GM21423 (cell line): ENCODE results near the gene PGP.
"Not testable (repeated sequence)": the region's sequence is repeated elsewhere in the genome, so short reads cannot be mapped to it uniquely, and the experiment has no call there.

Experiments used
- ATAC-seq: cut with Tn5 transposase; IDR thresholded peaks from one replicate; pipeline ENCODE4 v1.9.1; 2021; ENCODE audit warnings: mild to moderate bottlenecking, moderate library complexity; ENCODE audit not compliant: unreplicated experiment

PGP gene, protein sequence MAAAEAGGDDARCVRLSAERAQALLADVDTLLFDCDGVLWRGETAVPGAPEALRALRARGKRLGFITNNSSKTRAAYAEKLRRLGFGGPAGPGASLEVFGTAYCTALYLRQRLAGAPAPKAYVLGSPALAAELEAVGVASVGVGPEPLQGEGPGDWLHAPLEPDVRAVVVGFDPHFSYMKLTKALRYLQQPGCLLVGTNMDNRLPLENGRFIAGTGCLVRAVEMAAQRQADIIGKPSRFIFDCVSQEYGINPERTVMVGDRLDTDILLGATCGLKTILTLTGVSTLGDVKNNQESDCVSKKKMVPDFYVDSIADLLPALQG

DNA sequence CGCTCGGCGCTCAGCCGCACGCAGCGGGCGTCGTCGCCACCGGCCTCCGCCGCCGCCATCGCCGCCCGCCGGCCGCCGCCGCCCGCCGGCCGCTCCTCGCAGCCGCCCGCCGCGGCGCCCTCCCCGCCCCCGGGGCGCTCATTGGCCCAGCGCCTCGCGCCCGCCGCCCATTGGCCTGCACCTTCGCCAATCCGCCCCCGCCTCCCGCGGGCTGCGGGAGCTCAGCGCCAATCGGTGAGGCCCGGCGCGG lies at the start of gene PGP:
Gene PGP (minus strand): TSS at position 122 of the 250 bp plus-strand sequence. CDS start 63 bp downstream, at position 59.
- peak; percentile 81 for ATAC-seq

DNA sequence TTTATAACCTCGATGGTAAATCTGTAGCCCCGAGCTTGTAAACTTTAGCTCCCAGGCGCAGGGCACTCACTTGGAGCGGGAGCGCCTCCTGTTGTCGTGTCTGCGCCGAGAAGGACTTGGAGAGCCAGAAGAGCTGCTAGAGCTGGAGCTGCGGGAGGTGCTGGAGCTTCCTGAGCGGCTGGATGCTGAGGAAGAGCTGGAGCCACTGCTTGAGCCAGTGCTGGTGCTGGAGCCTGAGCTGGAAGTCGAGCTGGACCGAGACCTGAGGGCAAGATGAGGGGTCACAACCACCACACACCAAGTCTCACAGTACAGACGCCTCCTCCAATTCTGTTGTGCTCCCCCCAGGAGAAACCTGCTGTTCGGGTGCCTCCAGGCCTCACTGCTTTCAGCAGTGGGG lies 48.4 kb upstream of the PGP start:
- ATAC-seq = not testable (repeated sequence)

DNA sequence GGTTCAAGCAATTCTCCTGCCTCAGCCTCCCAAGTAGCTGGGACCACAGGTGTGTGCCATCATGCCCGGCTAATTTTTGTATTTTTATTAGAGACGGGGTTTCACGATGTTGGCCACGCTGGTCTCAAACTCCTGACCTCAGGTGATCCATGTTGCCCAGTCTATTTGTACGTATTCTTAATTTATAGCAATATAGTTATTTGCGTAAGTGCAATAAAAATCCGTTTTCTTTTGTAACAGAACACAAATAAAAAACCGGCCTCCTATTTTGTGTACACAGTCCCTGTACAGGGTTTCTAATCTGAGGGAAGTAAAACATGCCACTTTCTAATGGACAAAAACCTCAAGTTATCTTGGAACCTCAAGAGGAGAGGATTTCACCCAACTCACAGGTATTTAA lies 45.6 kb upstream of the PGP start:
- no peak for ATAC-seq

DNA sequence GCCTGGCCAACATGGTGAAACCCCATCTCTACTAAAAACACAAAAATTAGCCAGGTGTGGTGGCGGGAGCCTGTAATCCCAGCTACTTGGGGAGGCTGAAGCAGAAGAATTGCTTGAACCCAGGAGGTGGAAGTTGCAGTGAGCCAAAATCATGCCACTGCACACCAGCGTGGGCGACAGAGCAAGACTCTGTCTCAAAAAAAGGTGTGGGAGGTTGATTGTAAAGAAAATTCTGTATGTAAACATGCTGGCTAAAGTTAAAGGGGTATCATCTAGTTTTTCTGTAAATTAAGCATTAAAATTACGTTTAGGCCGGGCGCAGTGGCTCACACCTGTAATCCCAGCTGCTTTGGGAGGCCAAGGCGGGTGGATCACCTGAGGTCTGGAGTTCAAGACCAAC lies 43.9 kb upstream of the PGP start:
- not testable (repeated sequence) for ATAC-seq

DNA sequence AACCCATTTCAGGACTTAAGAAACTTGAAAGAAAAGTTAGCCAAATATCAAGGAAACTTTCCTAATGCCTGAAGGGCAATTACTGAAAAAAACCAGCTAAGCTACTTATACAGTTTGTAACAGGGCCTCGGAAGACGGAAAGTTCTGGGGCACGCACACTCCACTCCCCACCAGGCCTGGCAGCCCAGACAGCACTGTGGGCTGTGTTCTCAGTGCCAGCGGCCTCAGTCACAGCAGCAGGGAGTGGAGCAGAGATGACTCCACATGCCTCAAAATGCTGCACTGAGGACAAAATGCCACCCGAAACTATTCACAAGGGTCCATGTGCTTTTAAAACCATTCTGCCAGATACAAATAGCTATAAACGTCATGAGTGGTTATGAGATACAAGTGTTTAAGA lies 43.1 kb upstream of the PGP start:
- ATAC-seq = no peak

DNA sequence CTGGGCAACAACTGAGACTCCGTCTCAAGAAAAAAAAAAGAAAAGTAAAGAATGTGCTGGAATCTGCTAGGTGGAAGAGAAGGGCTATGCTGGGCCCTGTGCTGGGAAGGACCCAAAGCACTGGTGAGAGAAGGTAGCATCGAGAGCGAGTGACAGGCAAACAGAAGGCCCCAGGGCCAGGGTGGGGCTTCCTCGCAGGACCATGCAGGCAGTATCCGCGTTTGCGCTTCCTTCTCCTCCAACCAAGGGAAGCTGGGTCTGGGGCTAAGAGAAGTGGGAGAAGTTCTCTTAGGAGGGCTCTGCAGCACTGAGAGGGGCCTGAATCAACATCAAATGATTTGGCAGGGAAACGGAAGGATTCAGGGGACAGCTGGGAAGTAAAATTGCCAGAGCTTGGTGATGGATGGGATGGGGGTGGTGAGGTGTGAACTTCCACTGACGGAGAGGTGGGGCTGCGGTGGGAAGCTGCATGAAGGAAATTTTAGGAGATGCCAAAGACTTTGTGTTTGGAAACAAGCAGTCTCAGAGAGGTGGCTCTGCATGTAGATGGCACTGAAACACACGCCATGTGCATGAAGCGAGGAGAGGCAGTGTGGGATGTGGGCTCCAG lies 42.0 kb upstream of the PGP start:
- ATAC-seq = no peak

DNA sequence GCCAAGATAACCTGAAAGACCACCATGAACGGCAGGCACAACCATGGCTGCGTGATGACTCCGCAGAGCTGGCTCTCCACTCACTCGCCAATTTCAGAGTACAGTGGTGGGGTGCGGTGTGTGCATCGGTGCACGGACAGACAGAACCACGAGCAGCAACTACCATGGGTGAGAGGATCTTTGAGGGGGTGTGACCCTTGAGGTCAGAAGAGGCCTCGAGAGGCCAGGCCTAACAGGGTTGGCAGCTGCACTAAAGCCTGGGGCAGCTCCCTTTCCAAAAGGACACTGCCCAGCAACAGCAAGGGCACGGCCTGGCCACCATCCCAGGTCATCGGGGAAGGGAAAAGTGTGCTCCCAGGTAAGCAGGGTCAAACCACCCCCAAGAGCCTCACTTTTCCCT lies 38.7 kb upstream of the PGP start:
- ATAC-seq = no peak

DNA sequence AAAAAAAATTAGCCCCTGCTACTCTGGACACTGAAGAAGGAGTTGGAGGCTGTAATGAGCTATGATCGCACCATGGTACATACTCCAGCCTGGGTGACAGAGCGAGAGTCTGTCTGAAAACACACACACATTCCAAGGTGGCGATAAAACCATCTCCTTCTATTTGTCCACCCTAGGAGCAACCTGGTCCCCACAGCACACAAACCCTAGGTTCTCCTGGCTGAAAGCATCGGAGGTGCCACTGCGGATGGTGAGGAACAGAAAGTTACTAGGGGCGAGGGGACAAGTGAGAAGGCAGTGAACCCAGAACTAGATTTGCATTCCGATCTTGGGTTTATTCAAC lies 38.1 kb upstream of the PGP start:
- no peak for ATAC-seq

DNA sequence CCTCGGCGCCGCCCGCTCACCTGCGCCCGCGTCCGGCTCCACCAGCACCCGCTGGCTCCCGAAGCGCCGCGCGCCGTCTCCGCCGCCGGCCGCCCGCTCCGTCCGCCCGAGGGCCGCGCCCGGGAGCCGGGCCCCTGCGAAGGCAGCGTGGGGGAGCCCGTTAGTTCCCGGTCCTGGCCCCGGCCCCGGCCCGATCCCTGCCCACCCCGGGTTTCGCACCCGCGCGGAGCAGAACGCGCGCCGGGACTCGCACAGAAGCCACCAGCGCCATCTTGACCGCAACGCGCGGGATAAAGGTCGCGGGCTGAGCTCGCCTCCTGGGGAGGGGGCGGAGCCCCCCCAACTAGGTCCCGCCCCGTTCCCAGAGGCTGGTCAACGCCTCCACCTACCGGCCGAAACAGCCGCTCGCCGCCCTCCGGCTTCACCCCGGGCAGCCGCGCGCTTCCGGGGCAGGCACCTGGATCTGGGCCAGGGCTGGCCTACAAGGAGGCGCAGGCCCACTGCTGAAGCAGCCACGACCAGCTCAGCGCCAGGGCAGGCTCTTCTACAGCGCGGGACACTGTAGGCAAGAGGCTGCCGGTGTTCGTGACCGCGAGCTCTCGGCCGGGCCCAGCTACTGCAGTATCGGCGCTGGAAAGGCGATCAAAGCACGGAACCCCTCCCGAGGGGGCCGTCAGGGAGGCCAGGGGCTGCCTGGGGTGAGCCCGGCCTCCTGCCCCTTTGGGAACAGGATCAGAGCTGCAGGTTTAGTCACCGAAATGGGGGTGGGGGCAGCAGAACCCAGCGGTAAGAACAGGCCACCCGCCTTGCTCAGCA lies 36.9 kb upstream of the PGP start, which contains the start of gene ECI1:
Gene ECI1 (minus strand): TSS at position 292 of the 816 bp plus-strand sequence. CDS start 21 bp downstream, at position 271.
- ATAC-seq = peak; percentile 87

DNA sequence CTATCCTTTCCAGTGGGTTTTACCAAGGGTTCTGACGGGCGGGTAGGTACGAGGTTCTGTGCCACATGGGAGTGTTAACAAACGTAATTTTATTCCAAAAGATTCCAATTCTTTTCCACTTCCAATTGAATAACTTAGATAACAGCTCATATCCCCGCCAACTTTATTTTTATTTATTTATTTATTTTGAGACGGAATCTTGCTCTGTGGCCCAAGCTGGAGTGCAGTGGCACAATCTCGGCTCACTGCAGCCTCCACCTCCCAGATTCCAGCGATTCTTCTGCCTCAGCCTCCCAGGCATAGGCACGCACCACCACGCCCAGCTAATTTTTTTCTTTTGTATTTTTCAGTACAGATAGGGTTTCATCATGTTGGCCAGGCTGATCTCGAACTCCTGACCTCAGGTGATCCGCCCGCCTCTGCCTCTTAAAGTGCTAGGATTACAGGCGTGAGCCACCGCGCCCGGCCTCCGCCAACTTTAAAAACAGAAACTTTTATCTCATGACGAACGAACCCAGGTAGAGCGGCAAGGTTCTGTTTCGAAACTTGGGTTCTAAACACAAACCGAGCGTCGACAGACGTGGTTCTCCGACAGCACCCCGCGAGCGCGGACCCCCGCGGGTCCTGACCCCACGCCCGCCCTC lies 36.1 kb upstream of the PGP start:
- ATAC-seq = no peak

DNA sequence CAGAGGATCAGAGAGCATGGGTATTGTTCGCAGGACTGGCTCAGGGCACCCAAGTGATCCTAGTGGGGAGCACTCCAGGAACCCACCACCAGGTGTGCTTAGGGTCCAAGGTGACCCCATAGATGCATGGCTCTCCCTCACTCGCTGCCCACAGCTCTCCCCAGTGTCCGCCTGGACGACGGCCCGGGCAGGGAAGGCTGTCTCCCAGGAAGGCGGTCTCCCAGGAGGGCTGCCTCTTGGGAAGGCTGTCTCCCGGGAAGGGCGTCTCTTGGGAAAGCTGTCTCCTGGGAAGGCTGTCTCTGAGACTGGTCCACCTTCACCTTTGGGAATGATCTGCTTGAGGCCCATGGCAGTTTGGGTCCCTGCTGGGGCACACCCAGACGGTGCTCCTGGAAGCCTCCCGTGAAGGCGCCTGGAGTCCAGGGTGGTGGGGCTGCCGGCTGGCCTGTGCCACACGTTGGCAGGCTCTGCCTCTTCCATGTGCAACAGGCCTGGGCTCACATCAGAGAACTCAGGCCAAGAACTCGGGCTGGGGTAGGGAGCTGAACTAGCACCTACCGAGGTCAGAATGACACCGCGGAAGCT lies 31.8 kb upstream of the PGP start:
- ATAC-seq = no peak

DNA sequence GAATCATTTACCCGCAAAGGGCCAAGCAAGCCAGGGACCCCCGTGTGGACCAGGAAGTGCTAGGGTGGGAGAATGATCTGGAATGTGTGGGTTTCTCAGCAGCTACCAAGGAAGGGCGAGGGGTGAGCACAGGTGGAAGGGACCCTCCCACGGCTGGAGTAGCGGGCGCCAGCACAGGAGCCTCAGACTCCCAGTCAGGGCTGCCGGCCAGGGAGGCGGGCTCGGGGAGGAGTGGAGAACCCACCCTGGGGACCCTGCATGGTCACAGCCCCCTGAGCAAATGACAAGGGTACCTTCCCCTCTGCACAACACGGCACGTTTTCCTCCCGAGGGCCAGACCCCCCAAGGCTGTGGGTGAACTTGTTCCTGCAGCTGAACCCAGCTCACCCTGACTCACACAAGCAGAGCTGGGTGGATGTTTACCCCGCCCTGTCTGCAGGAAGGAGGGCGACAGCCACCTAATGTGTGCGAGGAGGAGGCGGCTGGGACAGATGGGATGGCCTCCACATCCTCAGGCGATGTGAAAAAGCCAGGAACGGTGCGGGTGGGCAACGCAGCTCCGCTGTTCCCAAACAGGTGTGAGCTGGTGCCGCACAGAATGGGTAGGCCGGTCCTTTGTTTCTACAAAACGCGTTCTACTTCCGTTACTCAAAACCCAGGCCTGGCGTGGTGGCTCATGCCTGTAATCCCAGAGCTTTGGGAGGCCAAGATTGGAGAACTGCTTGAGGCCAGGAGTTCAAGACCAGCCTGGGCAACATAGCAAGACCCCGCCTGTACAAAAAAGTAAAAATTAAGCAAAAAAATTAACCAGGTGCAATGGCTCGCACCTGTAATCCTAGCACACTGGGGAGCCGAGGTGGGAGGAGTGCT lies 30.5 kb upstream of the PGP start:
- ATAC-seq = no peak

DNA sequence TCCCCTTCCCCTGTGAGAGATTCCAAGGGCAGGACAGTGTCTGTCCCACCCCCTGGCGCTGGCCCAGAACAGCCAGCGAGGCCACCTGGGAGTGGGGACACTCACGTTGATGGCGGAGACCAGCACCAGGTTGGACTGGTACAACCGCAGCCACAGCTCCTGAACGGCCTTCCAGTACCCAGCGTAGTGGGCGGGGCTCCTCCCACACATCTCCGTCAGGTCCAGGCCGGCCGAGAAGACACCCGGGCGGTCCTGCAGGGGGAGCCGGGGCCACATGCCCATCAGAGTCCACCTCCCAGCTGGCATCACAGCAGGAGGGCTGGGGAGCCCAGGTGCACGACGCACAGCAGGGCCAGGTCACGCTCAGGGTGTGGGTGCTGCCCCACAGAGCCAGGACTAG lies 29.7 kb upstream of the PGP start:
- ATAC-seq = no peak

DNA sequence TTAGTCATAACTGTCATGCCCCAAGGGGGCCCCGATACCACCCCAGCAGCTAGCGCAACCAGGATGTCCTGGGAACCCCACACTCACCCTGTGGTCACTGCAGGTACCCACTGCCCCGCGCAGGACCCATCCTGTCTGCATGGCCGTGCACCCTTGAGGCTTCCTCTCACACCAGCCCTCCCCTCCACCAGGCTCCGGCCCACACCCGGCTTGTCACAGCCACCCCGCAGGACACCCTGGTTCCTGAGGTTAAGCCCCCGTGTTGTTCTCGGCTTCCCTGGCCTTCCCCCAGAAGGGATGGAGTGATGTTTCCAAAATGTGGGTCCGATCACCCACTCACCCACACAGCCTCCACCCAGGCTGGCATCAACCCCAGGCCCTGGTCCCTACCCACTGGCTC lies 29.1 kb upstream of the PGP start:
- no peak for ATAC-seq

DNA sequence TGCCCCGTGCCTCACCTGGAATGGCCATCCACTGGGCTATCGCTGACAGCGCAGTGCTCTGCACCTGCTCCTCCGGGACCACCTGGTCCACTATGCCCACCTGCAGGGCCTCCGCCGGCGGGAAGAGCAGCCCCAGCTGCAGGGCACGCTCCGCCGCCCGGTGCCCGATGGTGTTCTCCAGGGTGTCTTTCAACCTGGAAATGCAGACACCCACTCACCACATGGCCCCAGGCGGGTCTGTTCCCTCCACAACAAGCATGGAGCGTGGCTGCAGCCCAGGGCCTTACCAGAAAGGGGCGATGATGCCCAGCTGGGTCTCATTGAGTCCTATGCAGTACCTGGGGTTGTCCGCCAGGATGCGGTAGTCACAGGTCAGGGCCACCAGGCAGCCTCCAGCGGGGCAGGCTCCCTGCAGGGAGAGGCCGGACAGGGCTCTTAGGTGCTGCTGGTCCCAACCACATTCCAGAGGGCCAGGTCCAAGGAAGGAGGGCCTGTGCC lies 28.4 kb upstream of the PGP start:
- ATAC-seq = no peak

DNA sequence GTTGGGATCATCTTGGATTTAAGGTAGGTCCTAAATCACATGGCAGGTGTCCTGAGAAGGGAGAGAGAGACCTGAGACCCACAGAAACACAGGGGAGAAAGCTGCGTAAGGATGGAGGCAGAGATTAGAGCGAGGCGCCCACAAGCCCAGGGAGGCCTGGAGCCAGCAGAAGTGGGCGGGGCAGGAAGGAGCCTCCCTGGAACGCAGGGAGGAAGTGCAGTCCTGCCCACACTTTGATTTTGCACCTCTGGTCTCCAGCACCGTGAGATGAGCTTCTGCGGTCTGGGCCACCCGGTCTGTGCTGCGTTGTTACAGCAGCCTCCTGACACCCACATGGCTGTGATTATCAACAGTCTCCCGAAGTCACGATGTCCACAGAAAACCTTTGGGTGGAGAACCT lies 28.0 kb upstream of the PGP start:
- ATAC-seq = no peak

DNA sequence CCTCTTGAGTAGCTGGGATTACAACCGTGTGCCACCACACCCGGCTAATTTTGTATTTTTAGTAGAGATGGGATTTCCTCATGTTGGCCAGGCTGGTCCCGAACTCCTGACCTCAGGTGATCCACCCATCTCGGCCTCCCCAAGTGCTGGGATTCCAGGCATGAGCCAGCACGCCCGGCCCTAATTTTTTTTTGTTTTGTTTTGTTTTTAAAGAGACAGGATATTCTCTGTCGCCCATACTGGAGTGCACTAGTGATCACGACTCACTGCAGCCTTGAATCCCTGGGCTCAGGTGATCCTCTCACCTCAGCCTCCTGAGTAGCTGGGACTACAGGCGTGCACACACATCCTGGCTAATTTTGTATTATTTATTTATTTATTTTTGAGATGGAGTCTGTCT lies 25.7 kb upstream of the PGP start:
- not testable (repeated sequence) for ATAC-seq

DNA sequence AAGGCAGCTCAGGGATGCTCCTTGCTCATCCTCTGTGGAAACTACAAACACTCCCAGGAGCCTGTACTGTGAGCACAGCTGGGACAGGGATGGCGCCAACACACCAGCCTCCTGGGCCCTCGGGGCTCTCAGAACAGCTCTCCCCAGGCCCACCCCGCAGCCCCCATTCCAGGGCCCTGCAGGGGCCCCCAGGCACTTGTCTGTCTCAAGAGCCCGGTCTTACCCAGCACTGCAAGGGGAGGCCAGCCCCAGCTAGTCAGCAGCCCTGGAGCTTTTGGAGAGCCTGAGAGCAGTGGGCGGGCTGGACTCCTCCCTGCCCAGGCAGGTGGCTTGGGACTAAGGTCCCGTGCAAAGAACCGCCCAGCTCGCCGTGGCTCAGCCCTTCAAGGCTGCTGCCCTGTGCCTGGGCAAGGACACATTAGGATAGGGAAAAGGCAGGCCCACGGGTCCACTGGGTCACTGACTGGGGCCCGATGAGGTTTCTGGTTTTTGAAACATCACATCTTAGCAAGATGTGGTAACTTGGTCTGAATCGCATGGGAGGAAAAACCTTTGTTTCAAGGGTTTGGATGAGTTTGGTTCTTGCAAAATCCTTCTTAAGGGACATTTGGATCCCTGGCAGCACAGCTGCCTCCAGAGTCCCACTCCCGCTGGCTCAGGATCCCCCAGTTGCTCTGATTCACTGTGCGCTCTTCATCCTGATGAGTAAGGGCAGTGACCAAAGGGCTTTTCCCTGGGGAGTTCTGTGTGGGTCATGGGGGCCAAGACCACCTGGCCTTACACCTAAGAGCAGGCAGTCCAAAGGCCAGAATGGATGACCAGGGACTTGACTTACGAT lies 24.4 kb upstream of the PGP start:
- no peak for ATAC-seq

DNA sequence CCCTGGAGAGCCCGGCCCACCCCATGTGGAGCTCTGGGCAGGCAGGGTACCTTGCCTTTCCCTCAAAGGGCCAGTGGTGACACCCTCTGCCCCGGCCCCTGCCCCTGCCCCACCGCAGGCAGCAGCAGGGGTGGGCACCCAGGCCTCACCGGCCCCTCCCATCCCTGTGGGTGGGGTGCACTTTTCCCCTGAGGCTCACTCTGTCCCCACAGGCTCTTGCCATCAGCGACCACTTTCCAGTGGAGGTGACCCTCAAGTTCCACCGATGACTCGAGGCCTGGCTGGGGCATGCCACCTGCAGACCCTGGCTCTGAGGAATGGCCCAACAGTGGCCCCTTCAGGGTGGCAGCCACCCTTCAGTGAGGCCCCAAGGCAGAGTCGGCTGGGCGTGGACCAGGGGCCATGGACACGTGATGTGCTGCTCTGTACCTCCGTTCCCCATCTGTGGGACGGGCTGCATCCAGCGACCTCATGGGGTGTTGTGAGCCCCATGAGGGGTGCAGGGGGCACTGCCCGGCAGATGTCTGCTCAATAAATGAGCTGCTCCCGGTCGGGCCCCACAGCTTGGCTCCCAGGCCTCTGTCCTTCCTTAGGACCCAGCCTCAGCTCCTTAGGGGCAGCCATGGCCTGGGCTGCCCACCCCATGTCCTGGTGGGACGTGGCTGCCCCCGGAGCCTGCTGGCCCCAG lies 23.7 kb upstream of the PGP start:
- ATAC-seq = no peak
